ENCODE results near the gene MAMDC4. TPM values are rescaled to one million over a fixed set of nuclear protein-coding genes. Genes with fewer than 3 reads are reported as not detected.
"Not testable (repeated sequence)": the region's sequence is repeated elsewhere in the genome, so short reads cannot be mapped to it uniquely, and the experiment has no call there.

Gene MAMDC4
- total RNA-seq, 2 donors from 2014 or later = 3.4 TPM

- no peaks in the 10 kb centered on the region for H3K9me3 ChIP-seq (ENCODE audit: control insufficient read depth, low read length, poor library complexity, severe bottlenecking)
- ATAC-seq = no peak
- H3K27me3 Mint-ChIP-seq = no peaks in the 10 kb centered on the region
- H3K4me1 Mint-ChIP-seq = no peaks in the 10 kb centered on the region
- no peak overlapping the region for H3K27ac Mint-ChIP-seq
- no peak for DNase-seq
- no peak overlapping the region for H3K4me3 Mint-ChIP-seq
- H3K36me3 Mint-ChIP-seq (ENCODE audit: low read depth) = no peaks in the 10 kb centered on the region
Measured at GRCh38 chr9:136829412-136829811, 22.7 kb upstream of the MAMDC4 start.

- H3K4me3 Mint-ChIP-seq = no peak overlapping the region
- no peaks in the 10 kb centered on the region for H3K27me3 Mint-ChIP-seq
- no peaks in the 10 kb centered on the region for H3K4me1 Mint-ChIP-seq
- H3K27ac Mint-ChIP-seq = no peak overlapping the region
- ATAC-seq (no peak), DNase-seq (no peak)
- H3K9me3 ChIP-seq (ENCODE audit: control insufficient read depth, low read length, poor library complexity, severe bottlenecking) = no peaks in the 10 kb centered on the region
- H3K36me3 Mint-ChIP-seq (ENCODE audit: low read depth) = no peaks in the 10 kb centered on the region
Measured at GRCh38 chr9:136829981-136830885, 21.9 kb upstream of the MAMDC4 start.

GRCh38 chr9:136831002-136831719 lies 21.0 kb upstream of the MAMDC4 start:
- no peaks in the 10 kb centered on the region for H3K27me3 Mint-ChIP-seq

GRCh38 chr9:136831720-136832104 lies 20.4 kb upstream of the MAMDC4 start:
- DNase-seq (no peak), ATAC-seq (no peak)
- H3K27ac Mint-ChIP-seq = no peak overlapping the region
- no peaks in the 10 kb centered on the region for H3K4me1 Mint-ChIP-seq
- H3K4me3 Mint-ChIP-seq = no peak overlapping the region
- H3K9me3 ChIP-seq (ENCODE audit: control insufficient read depth, low read length, poor library complexity, severe bottlenecking) = no peaks in the 10 kb centered on the region
- H3K36me3 Mint-ChIP-seq (ENCODE audit: low read depth) = no peaks in the 10 kb centered on the region
- no peaks in the 10 kb centered on the region for H3K27me3 Mint-ChIP-seq

More at GRCh38 chr9:136831002-136831719, 21.0 kb upstream of the MAMDC4 start:
- Mint-ChIP-seq H3K4me3 (no peak overlapping the region), H3K4me1 (no peaks in the 10 kb centered on the region), H3K27ac (no peak overlapping the region), H3K36me3 (ENCODE audit: low read depth) (no peaks in the 10 kb centered on the region)
- no peak for ATAC-seq
- no peak for DNase-seq
- no peaks in the 10 kb centered on the region for H3K9me3 ChIP-seq (ENCODE audit: control insufficient read depth, low read length, poor library complexity, severe bottlenecking)

GRCh38 chr9:136832581-136832980 lies 19.6 kb upstream of the MAMDC4 start:
- Mint-ChIP-seq H3K36me3 (ENCODE audit: low read depth) (no peaks in the 10 kb centered on the region), H3K4me3 (no peak overlapping the region), H3K27me3 (no peaks in the 10 kb centered on the region), H3K4me1 (no peaks in the 10 kb centered on the region), H3K27ac (no peak overlapping the region)
- DNase-seq (no peak), ATAC-seq (no peak)
- no peaks in the 10 kb centered on the region for H3K9me3 ChIP-seq (ENCODE audit: control insufficient read depth, low read length, poor library complexity, severe bottlenecking)

- not testable (repeated sequence) for H3K4me1 Mint-ChIP-seq; ATAC-seq; H3K27me3 Mint-ChIP-seq; H3K27ac Mint-ChIP-seq; H3K4me3 Mint-ChIP-seq; H3K9me3 ChIP-seq (ENCODE audit: control insufficient read depth, low read length, poor library complexity, severe bottlenecking); H3K36me3 Mint-ChIP-seq (ENCODE audit: low read depth); DNase-seq
Measured at GRCh38 chr9:136833381-136834048, 18.6 kb upstream of the MAMDC4 start.

GRCh38 chr9:136835162-136835931 lies 16.8 kb upstream of the MAMDC4 start:
- ATAC-seq (no peak), DNase-seq (no peak)
- H3K27me3 Mint-ChIP-seq = no peaks in the 10 kb centered on the region
- H3K36me3 Mint-ChIP-seq (ENCODE audit: low read depth) = peaks cover 3% of the 10 kb centered on the region
- no peaks in the 10 kb centered on the region for H3K9me3 ChIP-seq (ENCODE audit: control insufficient read depth, low read length, poor library complexity, severe bottlenecking)
- no peak overlapping the region for H3K4me3 Mint-ChIP-seq
- H3K4me1 Mint-ChIP-seq = peaks cover 3% of the 10 kb centered on the region
- H3K27ac Mint-ChIP-seq = no peak overlapping the region

- DNase-seq (no peak), ATAC-seq (no peak)
- no peaks in the 10 kb centered on the region for H3K9me3 ChIP-seq (ENCODE audit: control insufficient read depth, low read length, poor library complexity, severe bottlenecking)
- no peak overlapping the region for H3K4me3 Mint-ChIP-seq
- no peak overlapping the region for H3K27ac Mint-ChIP-seq
- H3K4me1 Mint-ChIP-seq = peaks cover 3% of the 10 kb centered on the region
- no peaks in the 10 kb centered on the region for H3K27me3 Mint-ChIP-seq
- peaks cover 3% of the 10 kb centered on the region for H3K36me3 Mint-ChIP-seq (ENCODE audit: low read depth)
Measured at GRCh38 chr9:136835932-136836904, 15.9 kb upstream of the MAMDC4 start.

- H3K4me3 Mint-ChIP-seq = no peak overlapping the region
- peaks cover 3% of the 10 kb centered on the region for H3K36me3 Mint-ChIP-seq (ENCODE audit: low read depth)
- H3K9me3 ChIP-seq (ENCODE audit: control insufficient read depth, low read length, poor library complexity, severe bottlenecking) = no peaks in the 10 kb centered on the region
- no peak overlapping the region for H3K27ac Mint-ChIP-seq
- ATAC-seq = no peak
- DNase-seq = no peak
- H3K4me1 Mint-ChIP-seq = peaks cover 5% of the 10 kb centered on the region
- no peaks in the 10 kb centered on the region for H3K27me3 Mint-ChIP-seq
Measured at GRCh38 chr9:136837146-136837855, 14.8 kb upstream of the MAMDC4 start.

- H3K36me3 Mint-ChIP-seq (ENCODE audit: low read depth); DNase-seq; ATAC-seq; H3K4me1 Mint-ChIP-seq; H3K27me3 Mint-ChIP-seq; H3K27ac Mint-ChIP-seq; H3K9me3 ChIP-seq (ENCODE audit: control insufficient read depth, low read length, poor library complexity, severe bottlenecking); H3K4me3 Mint-ChIP-seq: not testable (repeated sequence)
Measured at GRCh38 chr9:136837856-136838277, 14.3 kb upstream of the MAMDC4 start.

GRCh38 chr9:136838314-136839228 lies 13.6 kb upstream of the MAMDC4 start:
- no peaks in the 10 kb centered on the region for H3K27me3 Mint-ChIP-seq
- H3K27ac Mint-ChIP-seq = no peak overlapping the region
- H3K4me3 Mint-ChIP-seq = no peak overlapping the region
- peaks cover 3% of the 10 kb centered on the region for H3K36me3 Mint-ChIP-seq (ENCODE audit: low read depth)
- DNase-seq (no peak), ATAC-seq (no peak)
- H3K9me3 ChIP-seq (ENCODE audit: control insufficient read depth, low read length, poor library complexity, severe bottlenecking) = no peaks in the 10 kb centered on the region
- H3K4me1 Mint-ChIP-seq = peaks cover 6% of the 10 kb centered on the region

Measured in T-helper 17 cell (primary cell).